ENCODE data around the gene RHEBL1.

Gene RHEBL1

GRCh38 chr12:49058366-49059044 is 11.3 kb downstream of the RHEBL1 start:
- no peak for TF ChIP-seq CTCF (IDR thresholded peaks at IDR 0.05; ENCODE audit: extremely low read depth, missing control alignments)
- DNase-seq (ENCODE audit: low spot score) = no peak

- no peak for DNase-seq (ENCODE audit: low spot score)
- TF ChIP-seq CTCF (IDR thresholded peaks at IDR 0.05; ENCODE audit: extremely low read depth, missing control alignments) = no peak
Measured at GRCh38 chr12:49057888-49058287, 11.9 kb downstream of the RHEBL1 start.

- peak; percentile 90 for DNase-seq (ENCODE audit: low spot score)
- no peak for TF ChIP-seq CTCF (IDR thresholded peaks at IDR 0.05; ENCODE audit: extremely low read depth, missing control alignments)
Measured at GRCh38 chr12:49055978-49056754, 13.6 kb downstream of the RHEBL1 start.

- no peak for DNase-seq (ENCODE audit: low spot score)
- TF ChIP-seq CTCF (IDR thresholded peaks at IDR 0.05; ENCODE audit: extremely low read depth, missing control alignments) = no peak
Measured at GRCh38 chr12:49055092-49055491, 14.7 kb downstream of the RHEBL1 start.

GRCh38 chr12:49054524-49054923 is 15.3 kb downstream of the RHEBL1 start:
- no peak for TF ChIP-seq CTCF (IDR thresholded peaks at IDR 0.05; ENCODE audit: extremely low read depth, missing control alignments)
- DNase-seq (ENCODE audit: low spot score) = no peak

- TF ChIP-seq CTCF (IDR thresholded peaks at IDR 0.05; ENCODE audit: extremely low read depth, missing control alignments) = no peak
- DNase-seq (ENCODE audit: low spot score) = no peak
Measured at GRCh38 chr12:49054096-49054495, 15.7 kb downstream of the RHEBL1 start.

- no peak for TF ChIP-seq CTCF (IDR thresholded peaks at IDR 0.05; ENCODE audit: extremely low read depth, missing control alignments)
Measured at GRCh38 chr12:49052451-49053208, 17.1 kb downstream of the RHEBL1 start.

More at GRCh38 chr12:49052451-49053208, 17.1 kb downstream of the RHEBL1 start:
- no peak for DNase-seq (ENCODE audit: low spot score)
